Heart right ventricle (tissue), 16 donors: ENCODE results near the gene GRB10. TPM values are rescaled to one million over a fixed set of nuclear protein-coding genes. Genes with fewer than 3 reads are reported as not detected.

ENCODE experiments used
- ATAC-seq, 8 donors: fragments of 200-7000 bp; cut with Tn5 transposase; one replicate each; pipeline ENCODE4 v1.9.1; 2020; ENCODE audit warnings: mild to moderate bottlenecking in 8 of 8, moderate library complexity in 8 of 8, moderate number of reproducible peaks in 1 of 8
- DNase-seq, 2 donors: peaks; one replicate each; pipeline ENCODE4 v3.0.0-alpha.2; 2020
- H3K27ac ChIP-seq, 10 donors: fragments of 200-600 bp; sonication (generic) in 2 of 10; one replicate each; pipeline versions ENCODE4 v1.5.0 to v1.8.0; 2020 to 2022; ENCODE audit warnings: mild to moderate bottlenecking in 3 of 10
- H3K27me3 ChIP-seq, 7 donors: fragments of 200-600 bp; one replicate each; pipeline ENCODE4 v1.8.0; 2021 to 2022; ENCODE audit warnings: mild to moderate bottlenecking in 2 of 7
- H3K36me3 ChIP-seq, 9 donors: fragments of 200-600 bp; sonication (generic) in 1 of 9; one replicate each; pipeline versions ENCODE4 v1.5.0 to v1.8.0; 2020 to 2022; ENCODE audit warnings: mild to moderate bottlenecking in 2 of 9
- H3K4me1 ChIP-seq, 9 donors: fragments of 200-600 bp; sonication (generic) in 1 of 9; one replicate each; pipeline versions ENCODE4 v1.5.0 to v1.8.0; 2020 to 2022; ENCODE audit warnings: mild to moderate bottlenecking in 4 of 9
- H3K4me3 ChIP-seq, 10 donors: fragments of 200-600 bp; sonication (generic) in 2 of 10; one replicate each; pipeline versions ENCODE4 v1.5.0 to v1.8.0; 2020 to 2022; ENCODE audit warnings: mild to moderate bottlenecking in 7 of 10, moderate library complexity in 2 of 10
- H3K9me3 ChIP-seq, 11 donors: fragments of 200-600 bp in 10 of 11; sonication (generic) in 2 of 11; one replicate each; pipeline versions ENCODE4 v1.5.0 to v1.8.0; 2013 to 2022; ENCODE audit warnings: mild to moderate bottlenecking in 2 of 11, control low read depth in 1 of 11, moderate library complexity in 1 of 11
- CTCF ChIP-seq, 9 donors: fragments of 200-600 bp; sonication (generic) in 2 of 9; IDR thresholded peaks; one replicate each; pipeline versions ENCODE4 v1.5.0 to v1.8.0; 2021 to 2022; ENCODE audit warnings: antibody characterized with exemption in 9 of 9, mild to moderate bottlenecking in 5 of 9, moderate library complexity in 1 of 9
- WGBS, 2 donors: extraction: QIAGEN DNeasy Blood & Tissue Kit; methylation state at CpG; one replicate each; pipeline ENCODE4 v1.1.7; 2013; ENCODE audit warnings: inconsistent platforms in 1 of 2; 5-methylcytosine and 5-hydroxymethylcytosine counted together
- intact Hi-C, 10 donors: fragments of 100-400 bp; cut with DNase I; formaldehyde crosslinking; loops; one replicate each; pipeline versions ENCODE4 v1.11.1 to v1.14.2; 2022
- polyA plus RNA-seq, 2 donors: library from polyadenylated mRNA; stranded (reverse); fragments of 200-250 nt; gene quantifications; one replicate each; pipeline ENCODE4 v1.2.3, GENCODE V29; 2013
- total RNA-seq, 10 donors: library from RNA; stranded (reverse); fragmentation: NEBNext Ultra II Directional in 3 of 10; extraction: Animal tissue kit (Norgen Biotek cat#: 25700) in 3 of 10; gene quantifications; one replicate each; pipeline versions ENCODE4 v1.2.1 to v1.2.4, GENCODE V29; 2021 to 2023
- donor health status: Arrhythmogenic right ventricular cardiomyopathy.
- donor health status: ischemic (EF 13 %, LVEDD 7.1; RV severe dilation, severe dysfunction).
- donor health status: healthy with polysubstance abuse.
- donor health status: DM: no; HTN: yes; CAD: no.
- donor health status: DM: no; HTN: no; CAD: no.
- donor health status: ischemic (EF 25% LVEDD 6.9; RV normal size, moderate dysfunction).
- donor health status: ischemic (EF 25% LVEDD 5.7; RV mildly dilated, moderate dysfunction).
- donor health status: healthy.
- donor health status: DM: yes; HTN: yes; CAD: no.
- donor health status: Ischemic cardiomyopathy.
- donor health status: ischemic (EF 35%, LVEDD 5.7; RV mildly dilated, moderate dysfunction).
- donor health status: nonischemic (EF 11% LVEDD 7.7; RV severe dilation, severe dysfunction).
- donor health status: DM: yes; HTN: yes; CAD: no.
- donor health status: PGD.
- donor health status: ischemic (EF 29% LVEDD 5.4; RV normal size, mild dysfunction).
- donor health status: nonischemic (EF 23%, LVEDD 6.1; RV moderate dilation, normal function).

Gene GRB10
- total and polyA plus RNA-seq, 12 donors, result 13.2 to 48.7 (median 29.6) TPM

GRCh38 chr7:50619684-50620083, 163.0 kb downstream of the GRB10 start:
- peaks cover 0 to 44% (median 24%) of the 10 kb centered on the region in 9 donors for H3K4me1 ChIP-seq
- no peak overlapping the region for H3K27ac ChIP-seq
- WGBS, 2 donors, result 90 to 95% methylated on average over 14 of the region's 14 CpGs
- H3K36me3 ChIP-seq, result peaks cover 0 to 71% (median 4%) of the 10 kb centered on the region in 9 donors
- H3K27me3 ChIP-seq, result no peaks in the 10 kb centered on the region
- DNase-seq, result no peak
- H3K9me3 ChIP-seq, result no peaks in the 10 kb centered on the region
- TF ChIP-seq CTCF (IDR thresholded peaks at IDR 0.05), result no peak
- H3K4me3 ChIP-seq, result no peak overlapping the region
- ATAC-seq, result no peak
- intact Hi-C loops, result loop anchor here in 6 of 10 donors (2.0 to 10.0 kb wide), 8 partner anchors 35 to 535 kb away; no protein-coding TSS in a partner anchor

GRCh38 chr7:50618281-50618680, 164.4 kb downstream of the GRB10 start:
- 75 to 86% methylated on average over 5 of the region's 5 CpGs for WGBS, 2 donors
- no peak for ATAC-seq
- TF ChIP-seq CTCF (IDR thresholded peaks at IDR 0.05), result no peak

GRCh38 chr7:50615519-50616080, 167.1 kb downstream of the GRB10 start:
- no peaks in the 10 kb centered on the region for H3K9me3 ChIP-seq
- H3K27me3 ChIP-seq, result no peaks in the 10 kb centered on the region
- no peak for DNase-seq
- H3K36me3 ChIP-seq, result peaks cover 0 to 96% (median 35%) of the 10 kb centered on the region in 9 donors
- H3K4me3 ChIP-seq, result no peak overlapping the region
- H3K27ac ChIP-seq, result no peak overlapping the region
- peaks cover 0 to 9% (median 1%) of the 10 kb centered on the region in 9 donors for H3K4me1 ChIP-seq
- peak in 1 of 8 donors; percentile 19 for ATAC-seq
- WGBS, 2 donors, result 94 to 95% methylated on average over 5 of the region's 5 CpGs
- intact Hi-C loops, result loop anchor here in 7 of 10 donors (1.0 to 10.0 kb wide), 7 partner anchors 61 to 539 kb away; no protein-coding TSS in a partner anchor
- no peak for TF ChIP-seq CTCF (IDR thresholded peaks at IDR 0.05)

More at GRCh38 chr7:50618281-50618680, 164.4 kb downstream of the GRB10 start:
- Histone ChIP-seq H3K9me3 (no peaks in the 10 kb centered on the region), H3K27ac (no peak overlapping the region), H3K27me3 (no peaks in the 10 kb centered on the region), H3K4me3 (no peak overlapping the region), H3K4me1 (peaks cover 0 to 36% (median 19%) of the 10 kb centered on the region in 9 donors), H3K36me3 (peaks cover 0 to 74% (median 14%) of the 10 kb centered on the region in 9 donors)
- no peak for DNase-seq
- intact Hi-C loops, result loop anchor here in 6 of 10 donors (5.0 to 10.0 kb wide), 5 partner anchors 59 to 537 kb away; no protein-coding TSS in a partner anchor

- Histone ChIP-seq H3K9me3 (no peaks in the 10 kb centered on the region), H3K27me3 (no peaks in the 10 kb centered on the region), H3K4me3 (no peak overlapping the region), H3K27ac (no peak overlapping the region), H3K4me1 (peaks cover 0 to 14% (median 0%) of the 10 kb centered on the region in 9 donors), H3K36me3 (peaks cover 0 to 97% (median 35%) of the 10 kb centered on the region in 9 donors)
- WGBS, 2 donors, result 73 to 77% methylated on average over 20 of the region's 20 CpGs
- intact Hi-C loops, result loop anchor here in 8 of 10 donors (1.0 to 10.0 kb wide), 7 partner anchors 62 to 540 kb away; no protein-coding TSS in a partner anchor
- TF ChIP-seq CTCF (IDR thresholded peaks at IDR 0.05), result peak; percentile 13 to 61 (median 44)
- no peak for DNase-seq
- ATAC-seq, result peak in 7 of 8 donors; percentile 45 to 63 (median 58)
Observed at GRCh38 chr7:50614721-50615518, 167.8 kb downstream of the GRB10 start.
